Measurements from ENCODE around the gene SLC29A3. TPM values are rescaled to one million over a fixed set of nuclear protein-coding genes. Genes with fewer than 3 reads are reported as not detected.

SLC29A3 gene
- total RNA-seq, 1 donor from 2014 or later = 6.8 TPM

DNA sequence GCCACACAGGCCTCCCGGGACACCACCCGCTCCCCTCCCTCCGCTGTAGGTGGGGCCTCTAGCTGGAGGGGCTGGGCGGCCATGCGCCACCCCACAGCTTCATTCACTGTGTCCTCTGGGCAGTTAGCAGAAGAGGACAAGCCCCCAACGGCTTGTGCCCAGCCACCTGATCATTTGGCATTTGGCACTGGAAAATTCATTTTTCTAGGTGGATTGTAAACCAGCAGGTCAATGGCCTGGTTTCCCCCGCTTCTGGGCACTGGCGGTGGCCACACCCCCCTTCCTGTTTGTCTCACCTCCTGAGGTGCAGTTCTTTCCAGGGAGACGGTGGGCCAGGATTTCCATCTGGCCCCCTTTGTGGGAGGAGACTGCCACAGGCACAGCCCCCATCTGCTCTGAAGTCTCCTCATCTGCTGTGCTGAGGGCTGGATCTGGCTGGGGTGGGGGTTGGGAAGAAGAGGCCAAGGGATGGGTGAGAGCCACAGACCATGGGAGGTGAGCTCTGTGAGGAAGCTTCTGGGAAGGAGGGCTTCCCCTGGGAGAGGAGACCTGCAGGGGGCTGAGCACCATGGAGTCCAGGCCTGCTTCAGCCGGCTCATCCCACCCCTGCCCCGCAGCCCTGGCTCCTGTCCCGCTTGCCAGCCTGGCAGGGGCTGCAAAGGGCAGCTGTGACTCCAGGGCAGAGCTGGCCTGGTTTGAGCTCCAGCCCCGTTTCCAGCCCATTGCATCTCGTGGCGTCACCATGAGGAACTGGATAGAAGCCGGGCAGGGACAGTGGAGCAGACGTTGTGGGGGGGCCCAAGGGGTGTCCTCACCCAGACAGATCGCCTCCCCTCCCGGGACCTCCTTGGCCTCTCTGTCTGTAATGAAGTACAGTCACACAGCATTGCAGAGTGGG lies 40.1 kb upstream of the SLC29A3 start:
- no peaks in the 10 kb centered on the region for H3K36me3 Mint-ChIP-seq (ENCODE audit: low read depth)
- H3K9me3 Mint-ChIP-seq = no peaks in the 10 kb centered on the region
- no peak overlapping the region for H3K27ac Mint-ChIP-seq
- H3K27me3 Mint-ChIP-seq (ENCODE audit: insufficient read depth) = no peaks in the 10 kb centered on the region
- no peak overlapping the region for H3K4me3 Mint-ChIP-seq
- intact Hi-C loops (cut with micrococcal nuclease) = no loop called here
- no peak for DNase-seq (ENCODE audit: low spot score)
- no peaks in the 10 kb centered on the region for H3K4me1 Mint-ChIP-seq (ENCODE audit: low read depth)

DNA sequence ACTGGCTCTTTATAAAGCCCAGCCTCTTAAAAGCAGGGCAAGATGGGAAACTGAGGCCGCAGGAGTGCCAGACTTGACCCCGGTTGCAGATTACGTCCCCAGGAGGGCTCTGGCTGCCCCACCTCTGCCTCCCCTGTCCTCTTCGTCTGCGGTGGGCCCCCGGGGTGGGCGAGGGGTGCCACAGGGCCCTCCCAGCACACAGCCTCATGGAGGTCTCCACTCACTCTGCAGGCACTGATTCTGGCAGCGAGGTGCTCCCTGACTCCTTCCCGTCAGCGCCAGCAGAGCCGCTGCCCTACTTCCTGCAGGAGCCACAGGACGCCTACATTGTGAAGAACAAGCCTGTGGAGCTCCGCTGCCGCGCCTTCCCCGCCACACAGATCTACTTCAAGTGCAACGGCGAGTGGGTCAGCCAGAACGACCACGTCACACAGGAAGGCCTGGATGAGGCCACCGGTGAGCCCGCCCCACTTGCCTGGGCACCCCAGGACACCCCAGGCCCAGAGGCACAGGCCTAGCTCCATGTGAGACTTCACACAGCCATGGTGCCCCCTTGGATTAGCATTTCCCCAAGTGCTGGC lies 39.4 kb upstream of the SLC29A3 start:
- intact Hi-C loops (cut with micrococcal nuclease) = no loop called here
- Mint-ChIP-seq H3K4me1 (ENCODE audit: low read depth) (no peaks in the 10 kb centered on the region), H3K27ac (no peak overlapping the region), H3K27me3 (ENCODE audit: insufficient read depth) (no peaks in the 10 kb centered on the region), H3K4me3 (no peak overlapping the region), H3K9me3 (no peaks in the 10 kb centered on the region), H3K36me3 (ENCODE audit: low read depth) (no peaks in the 10 kb centered on the region)
- no peak for DNase-seq (ENCODE audit: low spot score)

DNA sequence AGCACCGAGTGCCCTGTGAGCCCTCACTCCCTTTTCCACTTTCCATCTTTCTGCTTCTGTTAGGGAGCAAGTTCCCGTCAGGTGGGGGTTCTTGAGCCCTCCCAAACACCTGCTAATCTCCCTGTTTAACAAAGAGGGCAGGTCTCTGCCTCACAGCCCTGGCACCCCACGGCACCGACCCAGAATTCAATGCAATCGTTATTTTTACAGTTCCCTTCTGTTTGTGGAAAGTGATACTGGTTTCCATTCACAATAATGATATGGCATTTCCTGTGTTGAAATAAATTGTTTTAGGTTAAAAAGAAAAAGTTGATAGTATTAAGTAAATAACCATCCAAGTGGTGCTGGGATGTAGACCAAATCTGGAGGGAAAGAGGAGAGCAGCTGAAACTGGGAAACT lies 38.8 kb upstream of the SLC29A3 start:
- intact Hi-C loops (cut with micrococcal nuclease) = no loop called here
- H3K9me3 Mint-ChIP-seq = no peaks in the 10 kb centered on the region
- no peaks in the 10 kb centered on the region for H3K4me1 Mint-ChIP-seq (ENCODE audit: low read depth)
- H3K4me3 Mint-ChIP-seq = no peak overlapping the region
- no peak overlapping the region for H3K27ac Mint-ChIP-seq
- H3K27me3 Mint-ChIP-seq (ENCODE audit: insufficient read depth) = no peaks in the 10 kb centered on the region
- no peak for DNase-seq (ENCODE audit: low spot score)
- no peaks in the 10 kb centered on the region for H3K36me3 Mint-ChIP-seq (ENCODE audit: low read depth)

DNA sequence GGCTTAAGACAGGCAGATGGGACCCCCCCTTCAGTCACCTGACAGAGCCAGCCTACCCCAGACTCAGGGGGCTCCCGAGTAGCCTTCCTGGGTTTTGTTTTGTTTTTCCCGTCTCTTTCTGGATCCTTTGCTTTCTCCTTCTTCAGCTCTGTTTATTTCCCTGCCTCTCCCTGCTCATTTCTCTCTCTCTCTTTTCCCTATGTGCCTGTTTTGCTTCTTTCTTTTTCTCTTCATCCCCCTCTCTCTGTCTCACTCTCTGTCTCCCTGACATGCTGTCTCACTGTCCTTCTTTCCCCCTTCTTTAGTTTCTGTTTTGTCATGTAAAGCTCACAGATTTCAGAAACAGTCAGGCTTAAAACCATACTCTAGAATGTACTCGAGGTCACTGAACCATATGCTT lies 38.2 kb upstream of the SLC29A3 start:
- Mint-ChIP-seq H3K9me3 (no peaks in the 10 kb centered on the region), H3K36me3 (ENCODE audit: low read depth) (no peaks in the 10 kb centered on the region), H3K4me1 (ENCODE audit: low read depth) (no peaks in the 10 kb centered on the region), H3K27ac (no peak overlapping the region), H3K4me3 (no peak overlapping the region), H3K27me3 (ENCODE audit: insufficient read depth) (no peaks in the 10 kb centered on the region)
- no peak for DNase-seq (ENCODE audit: low spot score)
- intact Hi-C loops (cut with micrococcal nuclease) = no loop called here

DNA sequence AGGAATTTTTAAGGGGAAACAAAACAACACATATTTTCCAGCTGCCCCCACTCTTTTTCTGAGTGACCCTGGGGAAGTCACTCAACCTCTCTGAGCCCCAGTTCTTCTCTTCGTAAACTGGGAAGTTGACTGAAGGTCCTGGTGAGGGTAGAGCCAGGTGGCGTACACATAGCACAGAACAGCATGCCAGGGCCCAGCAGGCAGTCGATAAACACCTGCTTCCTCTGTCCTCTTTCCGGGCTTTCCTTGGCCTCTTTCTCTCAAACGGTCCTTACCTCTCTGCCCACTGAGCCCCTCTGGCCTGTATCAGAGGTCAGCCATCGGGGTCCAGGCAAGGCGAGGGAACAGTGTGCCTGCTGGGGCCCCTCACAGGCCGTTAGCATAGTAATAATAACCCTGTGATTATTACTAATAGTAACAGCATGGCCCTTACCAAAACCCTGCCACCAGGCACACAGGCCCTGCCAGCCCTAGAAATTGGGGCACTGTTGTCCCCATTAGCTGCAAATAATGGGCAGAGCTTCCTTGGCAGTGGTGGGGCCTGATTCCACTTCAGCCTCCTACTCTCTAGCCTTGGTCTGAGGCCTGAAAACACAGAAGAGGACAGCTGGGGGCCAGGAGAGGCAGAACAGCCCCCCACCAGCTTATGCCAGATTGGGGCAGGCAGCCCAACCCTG lies 37.3 kb upstream of the SLC29A3 start:
- Mint-ChIP-seq H3K4me1 (ENCODE audit: low read depth) (no peaks in the 10 kb centered on the region), H3K4me3 (no peak overlapping the region), H3K9me3 (no peaks in the 10 kb centered on the region), H3K27ac (no peak overlapping the region), H3K36me3 (ENCODE audit: low read depth) (no peaks in the 10 kb centered on the region), H3K27me3 (ENCODE audit: insufficient read depth) (no peaks in the 10 kb centered on the region)
- intact Hi-C loops (cut with micrococcal nuclease) = no loop called here
- no peak for DNase-seq (ENCODE audit: low spot score)

DNA sequence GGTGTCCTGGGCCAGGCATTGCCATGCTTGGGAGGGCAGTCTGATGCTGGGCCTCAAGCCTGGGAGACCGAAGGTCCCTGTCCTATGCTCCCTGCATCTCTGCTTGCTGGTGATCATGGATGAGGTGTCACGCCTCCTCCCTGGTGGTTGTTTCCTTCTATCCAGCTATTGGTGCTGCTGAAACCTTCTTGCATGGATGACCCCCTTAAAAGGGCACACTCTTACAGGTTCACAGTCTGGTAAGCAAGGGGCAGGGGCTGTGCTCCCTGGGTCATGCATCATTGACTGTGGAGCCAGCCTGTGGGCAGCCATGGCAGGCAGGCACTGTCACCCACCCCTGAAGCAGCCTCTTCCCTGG lies 36.8 kb upstream of the SLC29A3 start:
- H3K4me1 Mint-ChIP-seq (ENCODE audit: low read depth) = no peaks in the 10 kb centered on the region
- H3K36me3 Mint-ChIP-seq (ENCODE audit: low read depth) = no peaks in the 10 kb centered on the region
- intact Hi-C loops (cut with micrococcal nuclease) = no loop called here
- H3K27me3 Mint-ChIP-seq (ENCODE audit: insufficient read depth) = no peaks in the 10 kb centered on the region
- no peak overlapping the region for H3K4me3 Mint-ChIP-seq
- H3K27ac Mint-ChIP-seq = no peak overlapping the region
- DNase-seq (ENCODE audit: low spot score) = no peak
- no peaks in the 10 kb centered on the region for H3K9me3 Mint-ChIP-seq

DNA sequence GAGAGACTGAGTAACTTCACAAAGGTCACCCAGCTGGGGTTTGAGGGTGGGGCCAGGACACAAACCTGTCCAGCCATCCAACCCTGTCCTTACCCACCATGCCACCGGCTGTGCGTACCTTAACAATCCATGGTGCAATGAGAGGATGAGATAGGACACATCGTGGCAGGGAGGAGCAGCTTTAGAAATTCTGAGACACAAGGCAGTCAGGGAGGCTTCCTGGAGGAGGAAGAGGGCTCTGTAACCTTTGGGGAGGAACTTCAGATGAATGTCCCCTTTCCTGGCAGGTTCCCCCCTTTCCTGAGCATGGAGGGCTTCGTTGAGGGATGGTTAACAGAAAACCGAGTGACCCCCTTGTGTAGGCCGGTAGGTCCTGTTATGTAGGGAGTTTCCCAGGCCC lies 35.6 kb upstream of the SLC29A3 start:
- H3K27ac Mint-ChIP-seq = no peak overlapping the region
- no peaks in the 10 kb centered on the region for H3K4me1 Mint-ChIP-seq (ENCODE audit: low read depth)

DNA sequence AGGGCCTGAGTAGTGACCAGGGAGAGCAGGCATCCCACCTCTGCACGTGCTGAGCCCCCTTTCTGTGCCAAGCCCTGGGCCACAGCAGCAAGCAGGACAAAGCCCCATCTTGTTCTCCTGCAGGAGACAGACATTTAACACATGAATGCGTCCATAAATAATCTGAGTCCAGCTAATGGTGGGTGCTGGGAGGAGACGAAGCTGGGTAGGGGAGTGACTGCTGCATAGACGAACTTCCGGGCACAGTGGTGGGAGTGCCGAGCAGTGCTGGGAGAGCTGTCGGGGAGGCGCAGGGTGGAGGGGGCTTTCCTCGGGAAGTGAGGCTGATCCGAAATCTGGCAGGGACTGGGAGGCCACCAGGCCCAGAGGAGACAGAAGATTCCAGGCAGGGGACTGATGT lies 35.2 kb upstream of the SLC29A3 start:
- H3K9me3 Mint-ChIP-seq = no peaks in the 10 kb centered on the region
- DNase-seq (ENCODE audit: low spot score) = no peak
- H3K27me3 Mint-ChIP-seq (ENCODE audit: insufficient read depth) = no peaks in the 10 kb centered on the region
- H3K4me1 Mint-ChIP-seq (ENCODE audit: low read depth) = no peaks in the 10 kb centered on the region
- H3K27ac Mint-ChIP-seq = no peak overlapping the region
- no peaks in the 10 kb centered on the region for H3K36me3 Mint-ChIP-seq (ENCODE audit: low read depth)
- H3K4me3 Mint-ChIP-seq = no peak overlapping the region
- intact Hi-C loops (cut with micrococcal nuclease) = no loop called here

More for the DNA sequence above, 35.6 kb upstream of the SLC29A3 start:
- no peaks in the 10 kb centered on the region for H3K9me3 Mint-ChIP-seq
- H3K36me3 Mint-ChIP-seq (ENCODE audit: low read depth) = no peaks in the 10 kb centered on the region
- intact Hi-C loops (cut with micrococcal nuclease) = no loop called here
- H3K4me3 Mint-ChIP-seq = no peak overlapping the region
- DNase-seq (ENCODE audit: low spot score) = no peak
- no peaks in the 10 kb centered on the region for H3K27me3 Mint-ChIP-seq (ENCODE audit: insufficient read depth)

DNA sequence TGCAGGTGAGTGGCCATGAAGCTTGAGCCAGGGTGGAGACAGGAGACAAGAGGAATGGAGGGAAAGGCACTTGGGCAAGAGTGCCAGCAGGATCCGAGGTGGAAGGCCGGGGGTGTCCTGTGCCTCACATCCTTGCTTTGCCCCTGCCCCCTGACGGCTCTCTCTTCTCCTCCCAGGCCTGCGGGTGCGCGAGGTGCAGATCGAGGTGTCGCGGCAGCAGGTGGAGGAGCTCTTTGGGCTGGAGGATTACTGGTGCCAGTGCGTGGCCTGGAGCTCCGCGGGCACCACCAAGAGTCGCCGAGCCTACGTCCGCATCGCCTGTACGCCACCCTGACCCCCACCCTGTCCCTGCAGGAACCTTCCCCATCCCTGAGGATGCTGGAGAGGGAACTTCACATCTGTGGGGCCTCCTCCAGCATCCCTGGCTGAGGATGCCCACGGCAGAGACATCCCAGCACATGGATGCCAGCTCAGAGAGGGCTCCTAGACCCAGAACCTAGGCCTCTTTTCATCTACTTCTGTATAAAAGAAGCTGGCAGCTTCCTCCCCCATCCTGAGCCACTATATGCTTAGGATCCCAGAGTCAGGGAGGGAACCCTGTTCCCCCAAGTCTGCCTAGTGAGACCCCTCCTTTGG lies 34.4 kb upstream of the SLC29A3 start:
- no peak overlapping the region for H3K4me3 Mint-ChIP-seq
- no peaks in the 10 kb centered on the region for H3K36me3 Mint-ChIP-seq (ENCODE audit: low read depth)
- H3K9me3 Mint-ChIP-seq = no peaks in the 10 kb centered on the region
- no peaks in the 10 kb centered on the region for H3K27me3 Mint-ChIP-seq (ENCODE audit: insufficient read depth)
- no peaks in the 10 kb centered on the region for H3K4me1 Mint-ChIP-seq (ENCODE audit: low read depth)
- H3K27ac Mint-ChIP-seq = no peak overlapping the region
- DNase-seq (ENCODE audit: low spot score) = no peak
- intact Hi-C loops (cut with micrococcal nuclease) = no loop called here

- Mint-ChIP-seq H3K27me3 (ENCODE audit: insufficient read depth) (no peaks in the 10 kb centered on the region), H3K36me3 (ENCODE audit: low read depth) (no peaks in the 10 kb centered on the region), H3K27ac (no peak overlapping the region)
Observed at GRCh38 chr10:71285180-71285545, 33.9 kb upstream of the SLC29A3 start.

DNA sequence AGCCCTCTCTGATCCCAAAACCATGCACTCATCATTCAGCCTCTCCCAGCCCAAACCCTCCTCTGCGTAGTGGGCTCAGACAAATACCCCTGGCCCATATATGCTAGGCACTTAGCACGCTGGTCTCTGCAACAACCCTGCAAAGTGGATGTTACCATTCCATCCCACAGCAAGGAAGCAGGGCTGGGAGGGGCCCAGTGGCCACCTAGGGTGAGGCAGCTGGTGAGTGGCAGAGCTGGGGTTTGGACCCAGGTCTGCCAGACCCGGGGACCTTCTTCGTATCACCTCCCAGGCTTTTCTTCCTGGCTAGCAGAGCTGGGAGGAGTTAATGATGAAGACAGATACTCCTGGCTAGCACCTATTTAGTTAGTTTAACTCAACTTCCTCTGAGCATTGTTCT lies 33.1 kb upstream of the SLC29A3 start:
- H3K9me3 Mint-ChIP-seq = no peaks in the 10 kb centered on the region
- no peak for DNase-seq (ENCODE audit: low spot score)
- no peaks in the 10 kb centered on the region for H3K36me3 Mint-ChIP-seq (ENCODE audit: low read depth)
- H3K27me3 Mint-ChIP-seq (ENCODE audit: insufficient read depth) = no peaks in the 10 kb centered on the region
- no peaks in the 10 kb centered on the region for H3K4me1 Mint-ChIP-seq (ENCODE audit: low read depth)
- H3K4me3 Mint-ChIP-seq = no peak overlapping the region
- intact Hi-C loops (cut with micrococcal nuclease) = loop anchor here (2.0 kb wide), 1 partner anchor 361 kb away; no protein-coding TSS in a partner anchor
- H3K27ac Mint-ChIP-seq = no peak overlapping the region

More at GRCh38 chr10:71285180-71285545, 33.9 kb upstream of the SLC29A3 start:
- intact Hi-C loops (cut with micrococcal nuclease) = no loop called here
- Mint-ChIP-seq H3K4me3 (no peak overlapping the region), H3K9me3 (no peaks in the 10 kb centered on the region), H3K4me1 (ENCODE audit: low read depth) (no peaks in the 10 kb centered on the region)
- no peak for DNase-seq (ENCODE audit: low spot score)

GRCh38 chr10:71286521-71287294 lies 32.4 kb upstream of the SLC29A3 start:
- DNase-seq (ENCODE audit: low spot score) = no peak
- Mint-ChIP-seq H3K4me1 (ENCODE audit: low read depth) (no peaks in the 10 kb centered on the region), H3K4me3 (no peak overlapping the region), H3K36me3 (ENCODE audit: low read depth) (no peaks in the 10 kb centered on the region), H3K27me3 (ENCODE audit: insufficient read depth) (no peaks in the 10 kb centered on the region), H3K9me3 (no peaks in the 10 kb centered on the region), H3K27ac (no peak overlapping the region)
- intact Hi-C loops (cut with micrococcal nuclease) = loop anchor here (2.0 kb wide), 1 partner anchor 362 kb away; no protein-coding TSS in a partner anchor

Measured in activated T-helper 1 cell treated with anti-CD3 and anti-CD28 coated beads, Interleukin-12 subunit alpha, Interleukin-12 subunit beta, Interleukin-2, Interleukin-4 antibody, amounts not matched to agents 30 ng/mL and 10 ng/mL and 1 ng/mL, durations not matched to agents 14 hours and 24 hours and 36 hours (primary cell).